Measurements from ENCODE around the gene ANO9.

Gene ANO9

GRCh38 chr11:488579-488978, 46.8 kb upstream of the ANO9 start:
- no peak for TF ChIP-seq CTCF (IDR thresholded peaks at IDR 0.05; ENCODE audit: low read length, missing control alignments)
- DNase-seq (ENCODE audit: low read depth): no peak
- H3K4me3 ChIP-seq (replicated peaks; ENCODE audit: low read depth, low read length): no peak overlapping the region

DNA sequence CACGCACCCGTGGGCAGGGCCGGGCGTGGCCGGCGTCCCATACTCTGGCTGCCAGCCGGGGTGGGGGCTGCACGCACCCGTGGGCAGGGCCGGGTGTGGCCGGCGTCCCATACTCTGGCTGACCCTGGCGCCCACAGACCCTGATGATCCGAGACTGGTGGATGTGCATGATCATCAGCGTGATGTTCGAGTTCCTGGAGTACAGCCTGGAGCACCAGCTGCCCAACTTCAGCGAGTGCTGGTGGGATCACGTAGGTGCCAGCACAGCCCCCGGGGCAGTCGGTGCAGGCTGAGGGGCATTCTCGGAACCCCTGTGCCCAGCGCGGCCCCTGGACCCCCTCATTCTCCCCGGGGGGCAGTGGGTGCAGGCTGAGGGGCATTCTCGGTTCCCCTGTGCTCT, 46.3 kb upstream of the ANO9 start:
- no peak for DNase-seq (ENCODE audit: low read depth)
- no peak overlapping the region for H3K4me3 ChIP-seq (replicated peaks; ENCODE audit: low read depth, low read length)
- no peak for TF ChIP-seq CTCF (IDR thresholded peaks at IDR 0.05; ENCODE audit: low read length, missing control alignments)

GRCh38 chr11:487571-488021, 45.8 kb upstream of the ANO9 start:
- DNase-seq (ENCODE audit: low read depth): no peak
- TF ChIP-seq CTCF (IDR thresholded peaks at IDR 0.05; ENCODE audit: low read length, missing control alignments): no peak
- H3K4me3 ChIP-seq (replicated peaks; ENCODE audit: low read depth, low read length): no peak overlapping the region

GRCh38 chr11:486189-486588, 44.4 kb upstream of the ANO9 start:
- DNase-seq (ENCODE audit: low read depth): no peak
- TF ChIP-seq CTCF (IDR thresholded peaks at IDR 0.05; ENCODE audit: low read length, missing control alignments): no peak

GRCh38 chr11:484616-485015, 42.8 kb upstream of the ANO9 start:
- no peak for DNase-seq (ENCODE audit: low read depth)
- TF ChIP-seq CTCF (IDR thresholded peaks at IDR 0.05; ENCODE audit: low read length, missing control alignments): no peak
- H3K4me3 ChIP-seq (replicated peaks; ENCODE audit: low read depth, low read length): no peak overlapping the region

More at GRCh38 chr11:486189-486588, 44.4 kb upstream of the ANO9 start:
- no peak overlapping the region for H3K4me3 ChIP-seq (replicated peaks; ENCODE audit: low read depth, low read length)

DNA sequence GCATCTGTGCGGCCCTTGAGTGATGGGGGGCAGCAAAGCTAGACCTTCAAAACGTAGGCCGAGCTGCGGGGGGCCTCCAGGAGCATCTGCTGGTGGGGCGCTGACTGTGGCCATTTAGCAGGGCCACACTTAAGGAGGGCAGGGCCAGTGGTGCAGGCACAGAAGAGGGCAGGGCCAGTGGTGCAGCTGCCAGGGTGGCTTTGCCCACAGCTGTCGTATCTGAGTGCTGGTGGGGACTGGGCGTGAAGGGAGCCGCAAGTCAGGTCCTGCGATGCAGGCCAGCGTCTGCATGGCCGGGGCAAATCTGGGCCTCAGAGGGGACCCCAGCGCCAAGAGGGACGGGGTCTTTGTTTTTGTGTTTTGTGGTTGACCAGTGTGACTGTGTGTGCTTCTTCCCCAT, 37.5 kb upstream of the ANO9 start:
- H3K4me3 ChIP-seq (replicated peaks; ENCODE audit: low read depth, low read length): no peak overlapping the region
- no peak for DNase-seq (ENCODE audit: low read depth)
- TF ChIP-seq CTCF (IDR thresholded peaks at IDR 0.05; ENCODE audit: low read length, missing control alignments): no peak

- no peak for DNase-seq (ENCODE audit: low read depth)
- TF ChIP-seq CTCF (IDR thresholded peaks at IDR 0.05; ENCODE audit: low read length, missing control alignments): no peak
- H3K4me3 ChIP-seq (replicated peaks; ENCODE audit: low read depth, low read length): no peak overlapping the region
Measured at GRCh38 chr11:477052-477715, 35.4 kb upstream of the ANO9 start.

Measured in fibroblast of pulmonary artery (primary cell).